CD4-positive, alpha-beta memory T cell (primary cell): Measurements from ENCODE around the gene RFX5. TPM values are rescaled to one million over a fixed set of nuclear protein-coding genes. Genes with fewer than 3 reads are reported as not detected.

Experiments used
- CTCF ChIA-PET: fragments of 350-600 bp; sonication (Branson Sonifier 250); formaldehyde crosslinking; loops from one replicate; lab custom pipeline; 2021; ENCODE audit warnings: inconsistent platforms; ENCODE audit not compliant: partially characterized antibody; lab: Charles Lee
- POLR2A ChIA-PET: fragments of 350-600 bp; sonication (Branson Sonifier 250); formaldehyde crosslinking; loops from one replicate; lab custom pipeline; 2021; ENCODE audit not compliant: partially characterized antibody; lab: Charles Lee
- DNase-seq, 5 donors: peaks; one replicate each; pipeline versions ENCODE4 v3.0.0 to v3.0.0-alpha.2; 2020 to 2022; ENCODE audit warnings: mixed read lengths in 1 of 5
- H3K27ac ChIP-seq: one replicate; pipeline ENCODE4 v1.7.0; 2013; ENCODE audit warnings: low read depth, low read length
- H3K27me3 ChIP-seq: 2 replicates; pipeline ENCODE4 v1.7.0; 2013; ENCODE audit warnings: mild to moderate bottlenecking, low read length, moderate library complexity; ENCODE audit not compliant: insufficient read depth
- H3K36me3 ChIP-seq: 2 replicates; pipeline ENCODE4 v1.7.0; 2013; ENCODE audit warnings: mild to moderate bottlenecking, low read length, moderate library complexity; ENCODE audit not compliant: insufficient read depth
- H3K4me1 ChIP-seq: 2 replicates; pipeline ENCODE4 v1.7.0; 2013; ENCODE audit warnings: mild to moderate bottlenecking, low read length, moderate library complexity; ENCODE audit not compliant: insufficient read depth
- H3K4me3 ChIP-seq, 2 donors: one replicate each; pipeline ENCODE4 v1.7.0; 2013; ENCODE audit warnings: low read length in 2 of 2, mild to moderate bottlenecking in 1 of 2
- H3K9me3 ChIP-seq, 2 donors: one replicate each; pipeline ENCODE4 v1.7.0; 2013; ENCODE audit warnings: low read length in 2 of 2, control low read depth in 1 of 2; ENCODE audit not compliant: control insufficient read depth in 1 of 2
- H3K27ac Mint-ChIP-seq, 7 donors: one replicate each; pipeline ENCODE4 v1.8.0; 2020 to 2021; ENCODE audit warnings: mixed read lengths in 7 of 7, mild to moderate bottlenecking in 6 of 7, inconsistent platforms in 3 of 7, moderate library complexity in 3 of 7
- H3K27me3 Mint-ChIP-seq, 2 donors: one replicate each; pipeline ENCODE4 v1.8.0; 2020 to 2021; ENCODE audit warnings: mixed read lengths in 2 of 2
- H3K36me3 Mint-ChIP-seq, 2 donors: one replicate each; pipeline ENCODE4 v1.8.0; 2020 to 2021; ENCODE audit warnings: mixed read lengths in 2 of 2, inconsistent platforms in 1 of 2, mild to moderate bottlenecking in 1 of 2
- H3K4me1 Mint-ChIP-seq, 4 donors: one replicate each; pipeline ENCODE4 v1.8.0; 2020 to 2021; ENCODE audit warnings: mixed read lengths in 4 of 4, mild to moderate bottlenecking in 1 of 4
- H3K4me3 Mint-ChIP-seq, 8 donors: one replicate each; pipeline ENCODE4 v1.8.0; 2020 to 2021; ENCODE audit warnings: mixed read lengths in 8 of 8, mild to moderate bottlenecking in 7 of 8, moderate library complexity in 6 of 8, inconsistent platforms in 3 of 8
- H3K9me3 Mint-ChIP-seq, 8 donors: one replicate each; pipeline ENCODE4 v1.8.0; 2020 to 2021; ENCODE audit warnings: mixed read lengths in 8 of 8, mild to moderate bottlenecking in 5 of 8, inconsistent platforms in 3 of 8, moderate library complexity in 1 of 8
- intact Hi-C: fragments of 100-400 bp; cut with micrococcal nuclease; formaldehyde crosslinking; loops from one replicate; pipeline ENCODE4 v1.15.1; 2023
- polyA plus RNA-seq, 2 donors: library from polyadenylated mRNA; unstranded; fragments of 300-500 nt; fragmentation: Illumina TruSeq; gene quantifications; one replicate each; pipeline ENCODE4 v1.2.3, GENCODE V29; 2021
- total RNA-seq, 2 experiments: library from RNA; stranded (reverse); gene quantifications; one replicate each; pipeline ENCODE4 v1.2.3, GENCODE V29; 2021

RFX5 gene
- total and polyA plus RNA-seq, 4 experiments from 2014 or later: 32.1 to 64.3 (median 44.9) TPM

- Mint-ChIP-seq H3K27ac (peak overlapping the region in 4 of 7 donors; percentile 17 to 84 (median 59)), H3K36me3 (peaks cover 36 to 77% of the 10 kb centered on the region in 2 donors), H3K27me3 (no peaks in the 10 kb centered on the region), H3K4me1 (peaks cover 2 to 9% (median 8%) of the 10 kb centered on the region in 4 donors), H3K4me3 (no peak overlapping the region), H3K9me3 (peaks cover 0 to 2% (median 0%) of the 10 kb centered on the region in 8 donors)
- DNase-seq: no peak
- Histone ChIP-seq H3K36me3 (peaks cover 81% of the 10 kb centered on the region), H3K4me1 (no peaks in the 10 kb centered on the region), H3K4me3 (no peak overlapping the region), H3K9me3 (no peaks in the 10 kb centered on the region), H3K27ac (no peak overlapping the region), H3K27me3 (no peaks in the 10 kb centered on the region)
- intact Hi-C loops: no loop called here
- CTCF ChIA-PET: interaction anchor here (0.6 to 16.1 kb wide), 3 partner anchors 12 to 48 kb away, joined by 3 to 247 read pairs (median 3); no protein-coding TSS in a partner anchor
- POLR2A ChIA-PET: interaction anchor here (0.9 to 4.5 kb wide), 4 partner anchors 8 to 34 kb away, joined by 3 to 43 read pairs (median 12); partner anchors contain the start of genes PI4KB and ZNF687
These were observed 54.6 kb downstream of the RFX5 start for GRCh38 chr1:151292207-151293030.

GRCh38 chr1:151290709-151291303, 56.2 kb downstream of the RFX5 start:
- ChIA-PET POLR2A (no interaction called here), CTCF (no interaction called here)
- intact Hi-C loops: no loop called here
- H3K27me3 ChIP-seq: no peaks in the 10 kb centered on the region
- Mint-ChIP-seq H3K27ac (peak overlapping the region in 2 of 7 donors; percentile 6 to 70), H3K4me3 (no peak overlapping the region), H3K4me1 (peaks cover 2 to 15% (median 11%) of the 10 kb centered on the region in 4 donors), H3K9me3 (peaks cover 0 to 2% (median 0%) of the 10 kb centered on the region in 8 donors), H3K27me3 (no peaks in the 10 kb centered on the region), H3K36me3 (peaks cover 43 to 82% of the 10 kb centered on the region in 2 donors)
- H3K4me1 ChIP-seq: no peaks in the 10 kb centered on the region
- no peak for DNase-seq
- peaks cover 86% of the 10 kb centered on the region for H3K36me3 ChIP-seq
- H3K27ac ChIP-seq: no peak overlapping the region
- H3K4me3 ChIP-seq: no peak overlapping the region
- no peaks in the 10 kb centered on the region for H3K9me3 ChIP-seq

Other genes with a start within 250 kb of the RFX5 start
- gene SEMA6C, start 200.6 kb downstream of the RFX5 start, total RNA-seq: 1 to 10 TPM; 7.6 to 8.2 TPM
- gene SEMA6C, start 200.6 kb downstream of the RFX5 start, polyA plus RNA-seq: 1 to 10 TPM in 1 of 2 donors, under 1 TPM in 1; 0.54 to 2.1 TPM
- 10 to 100 TPM; 45.9 to 49.7 TPM for gene TNFAIP8L2, start 190.6 kb downstream of the RFX5 start, total RNA-seq
- 10 to 100 TPM; 10.8 to 42.3 TPM for gene TNFAIP8L2, start 190.6 kb downstream of the RFX5 start, polyA plus RNA-seq
- 1 to 10 TPM; 1.0 to 1.3 TPM for gene LYSMD1, start 181.3 kb downstream of the RFX5 start, total RNA-seq
- gene LYSMD1, start 181.3 kb downstream of the RFX5 start, polyA plus RNA-seq: under 1 TPM in 1 of 2 donors, not detected in 1; 0.59 TPM
- 10 to 100 TPM; 57.4 to 61.4 TPM for gene SCNM1, start 181.1 kb downstream of the RFX5 start, total RNA-seq
- gene SCNM1, start 181.1 kb downstream of the RFX5 start, polyA plus RNA-seq: 10 to 100 TPM; 76.5 to 80.9 TPM
- 1 to 10 TPM; 6.4 TPM for gene TMOD4, start 171.3 kb downstream of the RFX5 start, total RNA-seq
- gene TMOD4, start 171.3 kb downstream of the RFX5 start, polyA plus RNA-seq: not detected
- gene VPS72, start 157.1 kb downstream of the RFX5 start, total RNA-seq: 10 to 100 TPM; 68.1 to 68.4 TPM
- gene VPS72, start 157.1 kb downstream of the RFX5 start, polyA plus RNA-seq: 100 to 1,000 TPM in 1 of 2 donors, 10 to 100 TPM in 1; 80.6 to 102 TPM
- 10 to 100 TPM; 50.8 to 53.1 TPM for gene PIP5K1A, start 148.7 kb downstream of the RFX5 start, total RNA-seq
- 10 to 100 TPM; 13.7 to 16.2 TPM for gene PIP5K1A, start 148.7 kb downstream of the RFX5 start, polyA plus RNA-seq
- gene PSMD4, start 92.5 kb downstream of the RFX5 start, total RNA-seq: 100 to 1,000 TPM; 143 to 151 TPM
- 100 to 1,000 TPM; 242 to 380 TPM for gene PSMD4, start 92.5 kb downstream of the RFX5 start, polyA plus RNA-seq
- gene ZNF687, start 65.0 kb downstream of the RFX5 start, total RNA-seq: 10 to 100 TPM; 39.2 to 39.3 TPM
- gene ZNF687, start 65.0 kb downstream of the RFX5 start, polyA plus RNA-seq: 1 to 10 TPM in 1 of 2 donors, under 1 TPM in 1; 0.36 to 1.3 TPM
- gene PI4KB, start 19.8 kb downstream of the RFX5 start, total RNA-seq: 10 to 100 TPM; 87.2 to 97.4 TPM
- 10 to 100 TPM; 56.6 to 68.8 TPM for gene PI4KB, start 19.8 kb downstream of the RFX5 start, polyA plus RNA-seq
- not detected for gene SELENBP1, start 25.5 kb upstream of the RFX5 start, total RNA-seq
- not detected for gene SELENBP1, start 25.5 kb upstream of the RFX5 start, polyA plus RNA-seq
- 100 to 1,000 TPM; 189 to 202 TPM for gene PSMB4, start 52.3 kb upstream of the RFX5 start, total RNA-seq
- gene PSMB4, start 52.3 kb upstream of the RFX5 start, polyA plus RNA-seq: 10 to 100 TPM; 68.2 to 85.7 TPM
- 100 to 1,000 TPM; 125 to 130 TPM for gene POGZ, start 112.2 kb upstream of the RFX5 start, total RNA-seq
- gene POGZ, start 112.2 kb upstream of the RFX5 start, polyA plus RNA-seq: 1 to 10 TPM in 1 of 2 donors, under 1 TPM in 1; 0.87 to 6.5 TPM
- 1 to 10 TPM in 1 of 2 experiments, under 1 TPM in 1; 0.81 to 1.4 TPM for gene CGN, start 164.1 kb upstream of the RFX5 start, total RNA-seq
- gene CGN, start 164.1 kb upstream of the RFX5 start, polyA plus RNA-seq: 1 to 10 TPM in 1 of 2 donors, not detected in 1; 1.0 TPM
- gene TUFT1, start 193.1 kb upstream of the RFX5 start, total RNA-seq: 1 to 10 TPM; 3.5 to 4.4 TPM
- 1 to 10 TPM; 5.0 to 5.3 TPM for gene TUFT1, start 193.1 kb upstream of the RFX5 start, polyA plus RNA-seq